Astrocyte of the spinal cord (primary cell): ENCODE results near the gene RAB5IF.

ENCODE experiments used
- DNase-seq: peaks from one replicate; pipeline ENCODE4 v3.0.0; 2011; ENCODE audit warnings: low read depth, low spot score
- H3K4me3 ChIP-seq: 2 replicates; pipeline ENCODE4 v1.5.1; 2011; ENCODE audit warnings: low read depth, mild to moderate bottlenecking, low read length, moderate library complexity
- in situ Hi-C: cut with HindIII; loops from 2 replicates; pipeline ENCODE4 v1.10.0; 2017; ENCODE audit warnings: low sequenced_read_pairs
- TF ChIP-seq, protein P1 (sequence below): IDR thresholded peaks from 2 replicates; pipeline ENCODE4 v1.5.1; 2012; ENCODE audit warnings: low read depth, mild to moderate bottlenecking, low read length, inconsistent platforms

RAB5IF gene

DNA sequence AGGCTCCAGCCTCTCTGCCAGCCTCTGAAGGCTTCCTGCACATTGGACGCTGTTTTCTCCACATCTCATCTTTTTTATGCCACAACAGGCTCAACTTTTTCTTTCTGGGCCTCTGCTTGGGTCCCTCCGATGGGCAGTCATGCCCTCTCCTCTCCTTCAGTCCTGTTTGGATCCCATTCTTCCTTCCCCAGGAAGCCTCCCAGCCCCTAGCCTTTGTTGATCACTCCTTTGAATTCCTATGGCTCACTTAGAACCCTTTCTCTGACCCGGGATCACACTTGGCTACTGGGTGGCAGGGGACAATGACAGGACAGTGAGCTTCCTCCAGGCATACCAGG lies 35.9 kb downstream of the RAB5IF start:
- in situ Hi-C loops: no loop called here
- TF ChIP-seq, protein P1, sequence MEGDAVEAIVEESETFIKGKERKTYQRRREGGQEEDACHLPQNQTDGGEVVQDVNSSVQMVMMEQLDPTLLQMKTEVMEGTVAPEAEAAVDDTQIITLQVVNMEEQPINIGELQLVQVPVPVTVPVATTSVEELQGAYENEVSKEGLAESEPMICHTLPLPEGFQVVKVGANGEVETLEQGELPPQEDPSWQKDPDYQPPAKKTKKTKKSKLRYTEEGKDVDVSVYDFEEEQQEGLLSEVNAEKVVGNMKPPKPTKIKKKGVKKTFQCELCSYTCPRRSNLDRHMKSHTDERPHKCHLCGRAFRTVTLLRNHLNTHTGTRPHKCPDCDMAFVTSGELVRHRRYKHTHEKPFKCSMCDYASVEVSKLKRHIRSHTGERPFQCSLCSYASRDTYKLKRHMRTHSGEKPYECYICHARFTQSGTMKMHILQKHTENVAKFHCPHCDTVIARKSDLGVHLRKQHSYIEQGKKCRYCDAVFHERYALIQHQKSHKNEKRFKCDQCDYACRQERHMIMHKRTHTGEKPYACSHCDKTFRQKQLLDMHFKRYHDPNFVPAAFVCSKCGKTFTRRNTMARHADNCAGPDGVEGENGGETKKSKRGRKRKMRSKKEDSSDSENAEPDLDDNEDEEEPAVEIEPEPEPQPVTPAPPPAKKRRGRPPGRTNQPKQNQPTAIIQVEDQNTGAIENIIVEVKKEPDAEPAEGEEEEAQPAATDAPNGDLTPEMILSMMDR: no peak
- DNase-seq: no peak
- no peak overlapping the region for H3K4me3 ChIP-seq

DNA sequence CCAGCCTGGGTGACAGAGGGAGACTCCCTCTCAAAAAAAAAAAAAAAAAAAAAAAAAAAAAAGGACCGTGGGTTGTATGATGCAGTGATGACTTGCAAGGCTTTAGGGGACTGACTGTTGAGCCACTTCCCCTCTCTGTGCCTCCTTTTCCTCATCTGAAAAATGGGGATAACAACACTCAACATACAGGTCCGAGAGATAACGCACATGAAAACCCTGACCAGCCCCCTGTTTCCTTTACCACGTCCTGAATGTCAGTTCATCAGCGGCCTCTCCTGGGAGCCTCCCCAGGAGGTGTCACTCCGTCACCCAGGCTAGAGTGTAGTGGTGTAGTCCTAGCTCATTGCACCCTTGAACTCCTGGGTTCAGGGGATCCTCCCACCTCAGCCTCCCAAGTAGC lies 36.6 kb downstream of the RAB5IF start:
- DNase-seq: no peak
- no peak overlapping the region for H3K4me3 ChIP-seq

DNA sequence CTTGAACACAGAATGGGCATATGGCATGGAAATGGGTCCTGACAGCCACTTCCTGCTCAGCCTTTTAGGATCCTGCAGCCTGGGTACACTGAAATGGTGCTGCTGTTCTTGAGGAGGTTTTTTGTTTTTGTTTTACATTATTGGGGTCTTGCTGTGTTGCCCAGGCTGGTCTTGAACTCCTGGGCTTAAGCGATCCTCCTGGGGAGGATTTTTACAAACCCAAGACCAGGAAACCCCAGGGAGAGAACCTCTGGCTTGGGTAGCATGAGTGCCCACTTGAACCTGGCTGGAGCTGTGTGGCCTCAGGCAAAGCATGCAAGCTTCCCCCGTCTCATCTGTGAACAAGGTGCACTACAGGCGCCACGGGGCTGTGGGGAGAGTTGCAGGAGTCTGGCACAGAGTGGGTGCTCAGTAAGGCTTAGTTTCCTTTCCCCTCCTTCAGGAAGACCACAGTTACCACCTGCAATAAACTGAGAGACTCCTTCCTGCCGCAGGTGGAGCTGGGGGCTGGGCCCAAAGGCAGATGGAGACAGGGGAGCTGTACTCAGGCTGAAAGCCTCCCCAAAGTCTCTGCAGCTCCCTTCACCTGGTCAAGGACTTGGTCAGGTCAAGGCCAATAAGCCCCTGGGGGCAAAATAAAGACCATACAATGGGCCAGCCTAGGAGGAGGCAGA lies 38.6 kb downstream of the RAB5IF start:
- no peak overlapping the region for H3K4me3 ChIP-seq
- no peak for DNase-seq
- TF ChIP-seq, protein P1: no peak
- in situ Hi-C loops: no loop called here

More for the DNA sequence above, 36.6 kb downstream of the RAB5IF start:
- in situ Hi-C loops: no loop called here
- TF ChIP-seq, protein P1: no peak

DNA sequence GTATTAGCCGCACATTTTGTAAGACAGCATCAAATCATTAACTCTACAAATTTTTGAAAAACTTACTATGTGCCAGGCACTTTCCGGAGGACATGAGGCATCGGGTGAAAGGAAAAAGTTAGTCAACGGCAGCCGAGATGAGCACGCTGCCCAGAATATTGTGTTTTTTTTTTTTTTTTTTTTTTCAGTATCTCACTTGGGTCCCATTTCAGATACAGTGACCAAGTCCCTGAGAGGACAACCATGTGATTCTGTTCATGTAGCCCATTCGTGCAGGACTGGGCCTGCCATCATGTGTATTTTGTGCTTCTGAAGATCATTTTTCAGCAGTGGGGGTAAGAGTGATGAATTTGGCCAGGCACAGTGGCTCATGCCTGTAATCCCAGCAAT lies 39.1 kb downstream of the RAB5IF start:
- no peak overlapping the region for H3K4me3 ChIP-seq
- in situ Hi-C loops: no loop called here
- TF ChIP-seq, protein P1: no peak
- DNase-seq: no peak

DNA sequence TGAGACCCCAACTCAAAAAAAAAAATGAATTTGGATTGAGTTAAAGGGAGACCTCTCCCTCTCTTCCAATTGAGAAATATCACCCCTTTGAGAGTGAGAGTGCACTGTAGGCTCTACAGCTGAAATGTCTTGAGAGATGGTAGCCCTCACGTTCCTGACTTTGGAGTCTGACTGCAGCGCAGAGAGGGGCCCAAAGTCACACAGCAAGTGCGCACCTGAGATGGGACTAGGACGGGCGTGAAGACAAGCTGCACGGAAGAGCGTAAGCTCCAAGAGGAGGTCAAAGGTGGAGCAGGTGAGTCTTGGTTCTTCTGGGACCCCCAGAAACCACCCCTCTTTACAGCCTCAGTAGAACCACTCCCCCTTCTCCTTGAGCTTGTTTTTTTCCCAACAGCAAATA lies 39.8 kb downstream of the RAB5IF start:
- DNase-seq: no peak
- no peak overlapping the region for H3K4me3 ChIP-seq
- in situ Hi-C loops: no loop called here
- TF ChIP-seq, protein P1: no peak

DNA sequence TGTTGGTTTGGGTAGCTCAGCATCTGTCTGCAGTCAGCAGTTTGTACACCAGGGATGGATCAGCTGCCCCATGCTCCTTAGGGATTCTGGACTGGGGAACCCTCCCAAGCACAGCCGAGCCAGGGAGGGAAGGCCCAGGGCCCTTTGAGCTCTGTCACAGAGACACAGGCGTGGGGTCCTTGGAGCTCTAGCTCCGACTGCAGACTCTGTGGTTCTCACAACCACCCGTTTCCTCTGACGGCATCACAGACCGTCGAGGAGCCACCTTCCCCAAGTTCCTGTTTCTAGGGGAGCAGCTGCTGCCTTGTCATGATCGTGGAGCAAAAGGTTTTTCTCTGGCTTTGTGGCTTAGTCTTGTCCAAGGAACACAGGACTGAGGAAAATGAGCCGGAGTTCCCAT lies 40.4 kb downstream of the RAB5IF start, which contains the start of gene SLA2:
TSS of gene SLA2 (minus strand) at position 199 of the 400 bp plus-strand sequence. CDS start 4,861 bp downstream, outside the sequence.
- in situ Hi-C loops: no loop called here
- DNase-seq: no peak
- no peak within 1 kb of the TSS for H3K4me3 ChIP-seq
- TF ChIP-seq, protein P1: no peak
